GM12875 (cell line): ENCODE data around the gene EDRF1.

Source experiments
- H3K4me3 ChIP-seq: one replicate; pipeline ENCODE4 v1.5.1; 2011; ENCODE audit warnings: low read depth, low read length, control low read depth
- CTCF ChIP-seq: IDR thresholded peaks from 2 replicates; pipeline ENCODE4 v1.5.1; 2011; ENCODE audit warnings: low read depth, mild to moderate bottlenecking, control low read depth, inconsistent platforms, low read length, moderate library complexity, borderline replicate concordance; ENCODE audit not compliant: insufficient read depth

The EDRF1 gene

GRCh38 chr10:125747417-125747816, 27.9 kb downstream of the EDRF1 start:
- TF ChIP-seq CTCF, result no peak
- no peak overlapping the region for H3K4me3 ChIP-seq

GRCh38 chr10:125756196-125756595, 36.7 kb downstream of the EDRF1 start:
- no peak overlapping the region for H3K4me3 ChIP-seq
- TF ChIP-seq CTCF, result no peak

- no peak for TF ChIP-seq CTCF
- H3K4me3 ChIP-seq, result no peak overlapping the region
These were observed 37.5 kb downstream of the EDRF1 start for GRCh38 chr10:125756853-125757487.

- no peak for TF ChIP-seq CTCF
- no peak overlapping the region for H3K4me3 ChIP-seq
These were observed 38.2 kb downstream of the EDRF1 start for GRCh38 chr10:125757742-125758141.

- no peak for TF ChIP-seq CTCF
- H3K4me3 ChIP-seq, result no peak overlapping the region
These were observed 42.5 kb downstream of the EDRF1 start for GRCh38 chr10:125761961-125762360.

GRCh38 chr10:125762692-125763648, 43.5 kb downstream of the EDRF1 start:
- no peak overlapping the region for H3K4me3 ChIP-seq
- TF ChIP-seq CTCF, result no peak

- no peak overlapping the region for H3K4me3 ChIP-seq
- TF ChIP-seq CTCF, result no peak
These were observed 46.3 kb downstream of the EDRF1 start for GRCh38 chr10:125765835-125766234.
